Iris pigment epithelial cell (primary cell): ENCODE results near the gene RAB40B.
"Not testable (repeated sequence)": the region's sequence is repeated elsewhere in the genome, so short reads cannot be mapped to it uniquely, and the experiment has no call there.

Experiments
- DNase-seq: peaks from one replicate; pipeline ENCODE4 v3.0.0-alpha.2; 2011; ENCODE audit warnings: low read depth

Gene RAB40B

GRCh38 chr17:82668024-82668630, 30.4 kb downstream of the RAB40B start:
- no peak for DNase-seq

- no peak for DNase-seq
Measured at GRCh38 chr17:82667668-82668000, 30.9 kb downstream of the RAB40B start.

DNA sequence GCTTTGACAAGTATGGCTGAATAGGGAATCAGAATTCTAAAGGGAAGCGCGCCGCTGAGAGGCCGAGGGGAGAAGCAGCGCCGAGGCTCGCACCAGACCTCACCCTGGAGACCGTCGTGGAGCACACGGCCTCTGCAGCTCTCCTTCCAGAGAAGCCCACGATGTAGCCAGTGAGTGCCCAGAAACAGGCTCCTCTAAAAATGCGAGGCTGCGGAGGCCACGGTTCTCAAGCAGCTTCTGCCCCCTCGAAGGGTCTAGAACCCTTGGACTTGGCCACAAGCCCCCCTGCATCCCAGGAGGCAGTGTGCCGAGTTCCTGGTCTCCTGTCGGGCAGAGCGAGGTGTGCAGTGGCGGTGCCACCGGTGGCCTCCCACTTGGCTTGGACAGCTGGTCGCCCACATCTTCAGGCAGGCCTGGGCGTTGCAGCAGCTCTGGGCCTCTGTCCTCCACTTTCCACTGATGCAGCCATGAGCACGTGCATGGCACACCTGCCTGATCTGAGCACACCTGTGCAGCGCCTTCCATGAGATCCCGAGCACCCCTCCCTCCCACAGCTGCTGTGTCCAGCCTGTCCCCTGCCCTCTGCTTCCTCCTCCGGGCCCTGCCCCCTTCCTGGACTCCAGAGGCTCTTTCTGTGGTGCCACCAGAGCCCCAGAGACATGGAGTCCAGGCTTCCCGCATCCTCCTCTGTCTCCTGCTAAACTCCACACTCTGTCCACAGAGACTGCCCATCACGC, 31.4 kb downstream of the RAB40B start:
- DNase-seq = no peak

DNA sequence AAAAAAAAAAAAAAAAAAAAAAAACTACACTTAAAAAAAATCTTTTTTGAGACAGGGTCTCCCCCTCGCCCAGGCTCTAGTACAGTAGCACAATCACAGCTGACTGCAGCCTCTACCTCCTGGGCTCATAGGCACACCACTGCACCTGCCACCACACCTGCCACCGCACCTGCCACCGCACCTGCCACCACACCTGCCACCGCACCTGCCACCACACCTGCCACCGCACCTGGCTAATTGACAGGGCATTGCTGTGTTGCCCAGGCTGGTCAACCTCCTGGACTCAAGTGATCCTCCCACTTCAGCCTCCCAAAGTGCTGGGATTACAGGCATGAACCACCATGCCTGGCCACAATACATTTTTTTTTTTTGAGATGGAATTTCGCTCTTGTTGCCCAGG, 32.6 kb downstream of the RAB40B start:
- DNase-seq = no peak

GRCh38 chr17:82665217-82665616, 33.3 kb downstream of the RAB40B start:
- no peak for DNase-seq

DNA sequence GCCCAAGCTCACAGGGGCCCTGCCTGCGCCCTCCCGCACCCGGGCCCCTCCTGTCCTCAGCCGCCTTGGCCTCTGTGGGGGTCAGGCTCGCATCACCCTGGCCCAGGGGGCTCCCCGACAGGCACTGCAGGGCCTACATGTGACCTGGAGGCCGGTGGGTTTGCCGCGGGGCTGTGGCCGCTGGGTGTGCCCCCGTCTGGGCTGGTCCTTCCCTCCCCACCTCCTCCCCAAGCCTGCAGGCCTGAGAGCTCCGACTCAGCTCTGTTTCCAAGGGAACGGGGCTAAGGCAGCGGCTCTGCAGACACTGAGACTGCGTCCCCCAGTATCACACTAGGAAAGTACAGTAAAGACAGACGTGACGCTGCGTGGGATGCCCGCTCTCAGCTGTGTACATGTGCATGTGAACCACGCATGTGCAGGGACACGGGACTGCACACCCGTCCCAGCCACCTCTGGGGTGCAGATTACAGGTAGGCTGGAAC, 33.8 kb downstream of the RAB40B start:
- no peak for DNase-seq

- DNase-seq = no peak
Measured at GRCh38 chr17:82664276-82664575, 34.3 kb downstream of the RAB40B start.

DNA sequence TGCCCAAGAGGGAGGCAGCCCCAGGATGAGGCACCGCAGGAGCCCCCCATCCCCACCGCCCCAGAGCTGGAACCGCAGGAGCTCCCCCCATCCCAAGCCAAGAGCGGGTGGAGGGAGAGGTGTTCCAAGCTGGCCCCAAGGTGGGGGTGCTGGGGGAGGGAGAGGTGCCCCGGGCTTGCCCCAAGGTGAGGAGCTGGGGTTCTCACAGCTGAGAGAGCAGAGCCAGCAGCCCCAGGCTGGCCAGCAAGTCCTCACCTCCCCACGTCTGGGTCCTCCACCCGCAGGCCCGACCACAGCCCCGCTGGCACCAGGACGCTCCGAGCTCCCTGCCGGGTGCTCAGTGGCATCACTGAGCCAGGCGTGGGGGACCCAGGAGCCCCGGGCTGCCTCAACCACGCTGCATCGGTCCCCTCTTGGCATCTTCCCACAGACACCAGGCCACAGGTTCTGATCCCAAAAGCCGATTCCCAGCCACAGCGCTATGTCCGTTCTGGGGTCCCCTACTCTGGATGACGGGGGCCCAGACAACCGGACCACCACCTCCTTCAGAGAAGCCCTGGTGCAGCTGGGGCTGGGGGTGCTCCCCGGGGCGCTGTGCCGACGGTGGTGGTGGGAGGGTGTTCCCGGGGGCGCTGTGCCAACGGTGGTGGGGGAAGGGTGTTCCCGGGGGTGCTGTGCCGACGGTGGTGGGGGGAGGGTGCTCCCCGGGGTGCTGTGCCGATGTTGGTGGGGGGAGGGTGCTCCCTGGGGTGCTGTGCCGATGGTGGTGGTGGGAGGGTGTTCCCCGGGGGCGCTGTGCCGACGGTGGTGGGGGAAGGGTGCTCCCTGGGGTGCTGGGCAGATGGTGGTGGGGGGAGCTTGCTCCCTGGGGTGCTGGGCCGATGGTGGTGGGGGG, 34.9 kb downstream of the RAB40B start:
- no peak for DNase-seq

DNA sequence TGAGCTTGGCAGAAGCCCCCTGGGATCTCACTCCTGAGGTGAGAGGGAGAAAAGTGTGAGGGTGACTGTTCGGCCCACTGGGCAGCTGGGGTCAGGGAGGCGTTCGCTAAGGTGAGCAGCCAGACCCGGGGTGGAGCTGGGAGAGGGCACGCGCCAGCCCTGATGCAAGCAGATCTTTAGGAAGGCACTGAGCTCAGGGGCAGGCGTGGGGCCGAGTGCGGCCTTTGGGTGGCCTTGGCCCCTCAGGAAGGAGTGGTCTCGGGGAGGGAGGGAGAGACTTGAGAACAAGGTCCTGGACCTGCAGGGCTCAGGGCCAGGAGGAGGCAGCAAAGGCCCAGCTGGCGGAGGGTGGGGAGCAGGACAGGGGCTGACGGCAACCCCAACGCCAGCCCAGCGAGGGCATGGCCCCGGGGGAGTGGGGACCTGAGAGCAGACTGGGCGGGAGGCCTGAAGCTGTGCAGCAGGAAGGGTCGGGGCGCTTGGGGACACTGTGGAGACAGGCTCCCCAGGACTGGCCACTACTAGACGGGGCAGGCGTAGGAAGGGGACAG, 35.7 kb downstream of the RAB40B start:
- DNase-seq = no peak

DNA sequence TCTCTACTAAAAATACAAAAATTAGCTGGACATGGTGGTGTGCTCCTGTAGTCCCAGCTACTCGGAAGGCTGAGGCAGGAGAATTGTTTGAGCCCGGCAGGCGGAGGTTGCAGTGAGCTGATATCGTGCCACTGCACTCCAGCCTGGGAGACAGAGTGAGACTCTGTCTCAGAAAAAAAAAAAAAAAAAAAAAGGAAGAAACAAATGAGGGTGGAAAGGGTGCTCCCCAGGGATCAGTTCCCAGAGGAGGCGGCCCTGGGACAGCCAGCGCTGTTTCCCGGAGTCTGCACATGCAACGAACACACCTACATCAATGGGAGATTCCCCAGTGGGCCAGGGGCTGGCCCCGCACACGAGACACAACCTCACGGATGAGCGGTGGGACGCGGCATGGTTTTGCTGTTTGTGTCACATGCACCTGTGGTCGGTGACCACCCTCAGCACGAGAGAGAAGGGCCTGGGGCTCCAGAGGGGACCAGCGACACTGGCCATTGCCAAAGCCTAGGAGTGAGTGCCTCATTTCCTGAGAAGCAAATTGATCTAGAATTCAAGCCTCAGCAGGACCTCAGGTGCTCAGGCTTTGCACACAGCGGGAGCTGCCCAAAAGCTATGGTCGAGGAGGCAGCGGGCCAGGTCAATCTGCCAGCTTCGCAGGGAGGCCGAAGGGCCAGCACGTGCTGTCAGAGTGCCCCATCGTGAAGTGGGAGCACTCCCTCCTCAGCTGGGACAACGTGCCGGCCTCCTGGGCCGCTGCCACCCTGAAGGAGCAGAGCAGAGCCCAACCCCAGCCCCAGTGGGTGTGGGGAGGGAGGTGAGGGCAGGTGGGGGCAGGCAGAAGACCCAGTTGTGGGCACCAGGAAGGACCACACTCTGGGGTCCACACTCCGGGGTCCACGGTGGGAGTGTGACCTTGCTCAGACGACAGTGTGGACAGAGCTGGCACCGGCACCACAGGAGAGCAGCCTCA, 36.5 kb downstream of the RAB40B start:
- DNase-seq = no peak

- no peak for DNase-seq
Measured at GRCh38 chr17:82659886-82660285, 38.6 kb downstream of the RAB40B start.

DNA sequence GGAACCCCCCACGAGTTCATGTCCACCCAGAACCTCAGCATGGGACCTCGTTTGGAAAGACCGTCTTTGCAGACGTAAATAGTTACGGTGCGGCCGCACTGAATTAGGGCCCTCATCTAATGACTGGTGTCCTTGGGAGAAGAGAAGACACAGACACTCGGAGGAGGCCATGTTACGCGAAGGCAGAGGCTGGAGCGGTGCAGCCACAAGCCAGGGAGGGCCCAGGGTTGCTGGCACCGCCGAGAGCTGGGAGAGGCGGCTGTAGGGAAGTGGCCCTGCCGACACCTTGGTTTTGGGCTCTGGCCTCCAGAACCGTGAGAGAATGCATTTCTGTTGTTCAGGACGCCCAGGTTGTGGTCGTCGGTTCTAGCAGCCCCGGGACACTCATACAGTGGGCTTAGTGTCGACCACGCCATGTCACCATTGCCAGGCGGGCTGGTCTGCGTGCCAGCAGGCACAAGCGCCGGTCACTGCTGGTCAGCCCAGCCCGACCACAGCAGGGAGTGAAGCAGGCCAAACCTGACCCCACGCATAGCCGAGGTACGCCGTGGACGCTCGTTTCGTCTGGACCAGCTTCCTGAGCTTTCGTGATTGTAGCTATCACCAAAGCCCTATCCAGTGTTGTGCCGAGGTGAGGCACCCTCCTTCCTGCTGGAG, 39.6 kb downstream of the RAB40B start:
- no peak for DNase-seq

GRCh38 chr17:82658331-82658730, 40.2 kb downstream of the RAB40B start:
- DNase-seq = no peak

GRCh38 chr17:82657926-82658325, 40.6 kb downstream of the RAB40B start:
- no peak for DNase-seq

- DNase-seq = no peak
Measured at GRCh38 chr17:82656266-82656665, 42.2 kb downstream of the RAB40B start.

- DNase-seq = no peak
Measured at GRCh38 chr17:82655523-82655922, 43.0 kb downstream of the RAB40B start.

- DNase-seq = no peak
Measured at GRCh38 chr17:82655038-82655479, 43.4 kb downstream of the RAB40B start.

DNA sequence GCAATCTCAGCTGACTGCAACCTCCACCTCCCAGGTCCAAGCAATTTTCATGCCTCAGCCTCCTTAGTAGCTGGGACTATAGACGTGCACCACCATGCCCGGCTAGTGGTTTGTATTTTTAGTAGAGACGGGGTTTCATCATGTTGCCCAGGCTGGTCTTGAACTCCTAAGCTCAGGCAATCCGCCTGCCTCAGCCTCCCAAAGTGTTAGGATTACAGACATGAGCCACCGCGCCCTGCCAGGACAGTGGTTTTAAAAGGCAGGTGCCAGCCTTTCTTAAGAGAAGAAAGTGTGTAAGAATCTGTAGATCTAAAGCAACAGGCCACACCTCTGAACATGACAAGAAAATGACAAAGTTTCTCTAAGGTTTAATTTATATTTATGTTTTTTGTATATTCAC, 43.9 kb downstream of the RAB40B start:
- not testable (repeated sequence) for DNase-seq

DNA sequence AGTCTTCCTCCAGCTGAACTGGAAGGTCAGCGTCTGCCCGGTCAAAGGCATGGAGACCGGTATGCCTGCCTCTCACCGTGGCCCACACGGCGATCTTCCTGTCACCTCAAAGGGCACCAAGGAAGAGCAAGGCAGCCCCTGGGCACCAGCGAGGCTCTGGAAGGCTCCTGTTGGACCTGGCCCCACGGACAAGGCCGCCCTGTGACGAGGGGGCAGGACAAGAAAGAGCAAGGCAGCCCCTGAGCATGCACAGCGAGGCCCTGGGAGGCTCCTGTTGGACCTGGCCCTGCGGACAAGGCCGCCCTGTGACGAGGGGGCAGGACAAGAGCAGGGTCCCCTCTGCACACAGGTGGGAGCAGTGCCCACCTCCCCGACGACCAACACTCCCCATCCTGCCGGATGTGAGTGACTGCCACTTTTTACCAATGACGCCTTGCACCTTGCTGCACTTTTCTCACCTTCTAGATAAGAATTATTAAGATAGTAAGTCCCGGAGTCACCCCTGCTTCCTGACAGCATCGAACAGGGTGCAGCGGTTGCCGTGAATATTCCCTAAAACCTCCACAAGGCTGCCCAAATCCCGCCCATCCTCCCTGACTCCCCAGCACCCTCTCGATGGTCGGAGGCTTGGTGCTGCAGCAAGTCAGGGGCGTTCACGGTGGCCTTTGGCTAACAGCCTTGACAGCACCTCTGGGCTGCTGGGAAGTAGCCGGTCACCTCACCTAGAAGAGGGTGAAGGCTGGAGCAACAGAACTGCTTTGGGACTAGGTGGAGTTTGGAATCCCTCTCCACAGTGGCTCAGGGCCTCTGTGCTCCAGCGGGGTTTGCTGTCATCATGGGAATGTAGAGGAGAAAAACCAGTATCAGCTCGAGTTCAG, 44.6 kb downstream of the RAB40B start:
- DNase-seq = no peak

GRCh38 chr17:82650723-82651122, 47.8 kb downstream of the RAB40B start:
- DNase-seq = no peak
